VCaP (cell line): ENCODE data around the gene HSPA12A.

Experiments used
- H3K27ac ChIP-seq: fragments of 450-650 bp; 2 replicates; pipeline ENCODE4 v1.5.1; 2017
- CTCF ChIP-seq: fragments of 450-650 bp; conservative IDR thresholded peaks from 2 replicates; pipeline ENCODE4 v1.5.1; 2017; ENCODE audit warnings: mild to moderate bottlenecking, moderate library complexity

Gene HSPA12A

GRCh38 chr10:116768786-116769185, 26.4 kb upstream of the HSPA12A start:
- no peak overlapping the region for H3K27ac ChIP-seq
- TF ChIP-seq CTCF, result no peak

- no peak overlapping the region for H3K27ac ChIP-seq
- no peak for TF ChIP-seq CTCF
Observed at GRCh38 chr10:116766837-116767634, 24.7 kb upstream of the HSPA12A start.

GRCh38 chr10:116766241-116766827, 24.0 kb upstream of the HSPA12A start:
- no peak for TF ChIP-seq CTCF
- H3K27ac ChIP-seq, result no peak overlapping the region

GRCh38 chr10:116765648-116766081, 23.3 kb upstream of the HSPA12A start:
- TF ChIP-seq CTCF, result no peak
- H3K27ac ChIP-seq, result no peak overlapping the region

- TF ChIP-seq CTCF, result no peak
Observed at GRCh38 chr10:116764979-116765378, 22.6 kb upstream of the HSPA12A start.

GRCh38 chr10:116763440-116763839, 21.1 kb upstream of the HSPA12A start:
- H3K27ac ChIP-seq, result no peak overlapping the region
- no peak for TF ChIP-seq CTCF

More at GRCh38 chr10:116764979-116765378, 22.6 kb upstream of the HSPA12A start:
- no peak overlapping the region for H3K27ac ChIP-seq

- H3K27ac ChIP-seq, result no peak overlapping the region
- TF ChIP-seq CTCF, result no peak
Observed at GRCh38 chr10:116761883-116762282, 19.5 kb upstream of the HSPA12A start.
